B cell (primary cell): Measurements from ENCODE around the gene BRF1. TPM values are rescaled to one million over a fixed set of nuclear protein-coding genes. Genes with fewer than 3 reads are reported as not detected.

Source experiments
- ATAC-seq: fragments of 200-7000 bp; cut with Tn5 transposase; one replicate; pipeline ENCODE4 v1.10.0; 2021; ENCODE audit warnings: low read depth, mild to moderate bottlenecking, moderate number of reproducible peaks, moderate library complexity
- CTCF ChIA-PET: fragments of 350-600 bp; sonication (Branson Sonifier 250); formaldehyde crosslinking; loops from one replicate; lab custom pipeline; 2021; ENCODE audit warnings: antibody characterized with exemption, inconsistent platforms; lab: Charles Lee
- POLR2A ChIA-PET: fragments of 350-600 bp; sonication (Branson Sonifier 250); formaldehyde crosslinking; loops from one replicate; lab custom pipeline; 2021; ENCODE audit warnings: antibody characterized with exemption; lab: Charles Lee
- DNase-seq: peaks from one replicate; pipeline ENCODE4 v3.0.0; 2013
- H2AFZ ChIP-seq: 2 replicates; pipeline ENCODE4 v1.6.1; 2012; ENCODE audit warnings: mild to moderate bottlenecking, low read depth, low read length; ENCODE audit not compliant: insufficient read depth, poor library complexity, severe bottlenecking
- H3K27ac ChIP-seq, 2 donors: 1 replicate in 1 of 2; 2 replicates in 1 of 2; pipeline ENCODE4 v1.5.1; 2012 to 2013; ENCODE audit warnings: low read length in 2 of 2, mild to moderate bottlenecking in 2 of 2, moderate library complexity in 1 of 2
- H3K27me3 ChIP-seq, 4 experiments: fragments of 200-600 bp in 1 of 4; sonication (generic) in 1 of 4; replicated peaks in 1 of 4; 1 replicate in 2 of 4; 2 replicates in 2 of 4; pipeline versions ENCODE4 v1.6.1 to v1.7.0; 2013 to 2016; ENCODE audit warnings: low read length in 3 of 4, mild to moderate bottlenecking in 2 of 4, mixed read lengths in 1 of 4, moderate library complexity in 1 of 4; ENCODE audit not compliant: insufficient read depth in 4 of 4, control insufficient read depth in 3 of 4; ENCODE audit errors: control extremely low read depth in 1 of 4
- H3K36me3 ChIP-seq, 2 experiments: replicated peaks in 1 of 2; 1 replicate in 1 of 2; 2 replicates in 1 of 2; pipeline versions ENCODE4 v1.6.1 to v1.7.1; 2013; ENCODE audit warnings: low read length in 1 of 2; ENCODE audit not compliant: insufficient read depth in 2 of 2, control insufficient read depth in 1 of 2; ENCODE audit errors: control extremely low read depth in 1 of 2, extremely low read depth in 1 of 2
- H3K4me1 ChIP-seq, 2 donors: fragments of 200-600 bp in 1 of 2; sonication (generic) in 1 of 2; 1 replicate in 1 of 2; 2 replicates in 1 of 2; pipeline versions ENCODE4 v1.5.1 to v1.6.1; 2013 to 2017; ENCODE audit warnings: low read length in 2 of 2; ENCODE audit not compliant: control insufficient read depth in 2 of 2, insufficient read depth in 2 of 2
- H3K4me2 ChIP-seq: replicated peaks from 2 replicates; pipeline ENCODE3; 2012; ENCODE audit warnings: mild to moderate bottlenecking, low read depth, low read length; ENCODE audit not compliant: poor library complexity, severe bottlenecking
- H3K4me3 ChIP-seq, 5 experiments: fragments of 200-600 bp in 1 of 5; sonication (generic) in 1 of 5; 1 replicate in 3 of 5; 2 replicates in 2 of 5; pipeline versions ENCODE4 v1.5.1 to v1.7.0; 2011 to 2016; ENCODE audit warnings: low read length in 4 of 5, mild to moderate bottlenecking in 4 of 5, low read depth in 2 of 5, control low read depth in 1 of 5, moderate library complexity in 1 of 5; ENCODE audit not compliant: insufficient read depth in 1 of 5; ENCODE audit errors: control extremely low read depth in 1 of 5, extremely low read depth in 1 of 5
- H3K79me2 ChIP-seq: fragments of 200-600 bp; sonication (generic); one replicate; pipeline ENCODE4 v1.6.0; 2016; ENCODE audit warnings: low read length; ENCODE audit not compliant: control insufficient read depth, insufficient read depth
- H3K9ac ChIP-seq: fragments of 200-600 bp; sonication (generic); 2 replicates; pipeline ENCODE4 v1.6.1; 2017; ENCODE audit warnings: mild to moderate bottlenecking, low read length, moderate library complexity
- H3K9me3 ChIP-seq, 3 donors: one replicate each; pipeline versions ENCODE4 v1.6.1 to v1.7.1; 2013; ENCODE audit warnings: low read length in 2 of 3; ENCODE audit not compliant: control insufficient read depth in 2 of 3, insufficient read depth in 1 of 3; ENCODE audit errors: control extremely low read depth in 1 of 3
- H4K20me1 ChIP-seq: 2 replicates; pipeline ENCODE4 v1.6.0; 2012; ENCODE audit warnings: mild to moderate bottlenecking, low read length; ENCODE audit not compliant: insufficient read depth, control insufficient read depth, poor library complexity, severe bottlenecking
- H3K27ac Mint-ChIP-seq: one replicate; pipeline ENCODE4 v1.8.0; 2021; ENCODE audit warnings: mixed read lengths
- H3K27me3 Mint-ChIP-seq: one replicate; pipeline ENCODE4 v1.8.0; 2021; ENCODE audit warnings: mixed read lengths
- H3K4me1 Mint-ChIP-seq: one replicate; pipeline ENCODE4 v1.8.0; 2021; ENCODE audit warnings: mixed read lengths
- H3K4me3 Mint-ChIP-seq: one replicate; pipeline ENCODE4 v1.8.0; 2021; ENCODE audit warnings: mixed read lengths
- H3K9me3 Mint-ChIP-seq: one replicate; pipeline ENCODE4 v1.8.0; 2022; ENCODE audit warnings: mixed read lengths; ENCODE audit not compliant: insufficient read depth
- CTCF ChIP-seq: fragments of 200-600 bp; IDR thresholded peaks from one replicate; pipeline ENCODE4 v1.8.0; 2022; ENCODE audit warnings: antibody characterized with exemption, mild to moderate bottlenecking
- EZH2 ChIP-seq: IDR thresholded peaks from 2 replicates; pipeline ENCODE4 v1.6.1; 2012; ENCODE audit warnings: borderline replicate concordance, low read depth, mild to moderate bottlenecking, moderate library complexity, low read length; ENCODE audit not compliant: insufficient read depth, poor library complexity, severe bottlenecking
- WGBS: methylation state at CpG from one replicate; pipeline ENCODE4 v1.1.5; 2013; ENCODE audit warnings: missing lambda C conversion rate; ENCODE audit not compliant: insufficient coverage; 5-methylcytosine and 5-hydroxymethylcytosine counted together
- intact Hi-C: fragments of 100-400 bp; cut with micrococcal nuclease; formaldehyde crosslinking; loops from one replicate; pipeline ENCODE4 v1.10.0; 2022
- polyA plus RNA-seq: library from polyadenylated mRNA; depleted of rRNA; stranded (reverse); fragments of >200 nt; gene quantifications from 2 replicates; pipeline ENCODE4 v1.2.3, GENCODE V29; 2012
- total RNA-seq, 2 donors: library from RNA; stranded (reverse); fragments of 120-200 nt in 1 of 2; gene quantifications; 1 replicate in 1 of 2; 2 replicates in 1 of 2; pipeline versions ENCODE4 v1.2.3 to v1.2.4, GENCODE V29; 2013 to 2022

BRF1 gene
- total and polyA plus RNA-seq, 2 donors (not counting 1 experiment from before 2014, with no cell fraction given), result 24.5 to 55.8 TPM

GRCh38 chr14:105285174-105285573 is 15.6 kb downstream of the BRF1 start:
- H3K4me1 Mint-ChIP-seq, result peaks cover 23% of the 10 kb centered on the region
- H3K79me2 ChIP-seq, result peaks cover 76% of the 10 kb centered on the region
- H2AFZ ChIP-seq, result no peak overlapping the region
- ATAC-seq (no peak), DNase-seq (no peak)
- peaks cover 0 to 2% of the 10 kb centered on the region in 2 experiments for H3K36me3 ChIP-seq
- H3K27ac ChIP-seq, result no peak overlapping the region
- H4K20me1 ChIP-seq, result peaks cover 76% of the 10 kb centered on the region
- peaks cover 9 to 17% of the 10 kb centered on the region in 2 donors for H3K4me1 ChIP-seq
- no peaks in the 10 kb centered on the region for H3K9me3 ChIP-seq
- H3K4me2 ChIP-seq, result no peak overlapping the region
- no peak overlapping the region for H3K4me3 Mint-ChIP-seq
- H3K27me3 ChIP-seq, result no peaks in the 10 kb centered on the region
- H3K9me3 Mint-ChIP-seq, result no peaks in the 10 kb centered on the region
- TF ChIP-seq EZH2 (no peak), CTCF (no peak)
- WGBS, result 92% methylated on average over 6 of the region's 8 CpGs
- H3K27me3 Mint-ChIP-seq, result no peaks in the 10 kb centered on the region
- ChIA-PET CTCF (no interaction called here), POLR2A (no interaction called here)
- no peak overlapping the region for H3K4me3 ChIP-seq
- intact Hi-C loops, result no loop called here
- H3K9ac ChIP-seq, result no peak overlapping the region
- no peak overlapping the region for H3K27ac Mint-ChIP-seq

DNA sequence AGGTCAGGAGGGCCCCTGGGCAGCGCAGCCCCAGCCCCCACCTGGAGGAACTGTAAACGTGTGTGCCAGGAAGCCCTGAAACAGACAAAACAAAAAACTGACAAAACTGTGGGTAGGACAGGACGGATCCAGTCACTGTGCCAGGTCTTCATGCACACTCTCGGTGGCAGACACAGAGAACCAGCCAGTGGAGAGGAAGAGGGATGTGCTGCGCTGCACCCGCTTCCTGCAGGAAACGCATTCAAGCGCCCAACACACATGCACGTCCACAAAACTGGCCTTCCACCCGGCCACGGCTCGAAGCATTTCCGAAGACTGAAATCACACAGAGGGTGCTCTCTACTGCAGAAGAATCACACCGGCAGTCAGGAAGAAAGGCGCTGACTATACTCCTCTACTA is 16.9 kb downstream of the BRF1 start:
- no peak overlapping the region for H3K4me3 Mint-ChIP-seq
- no peaks in the 10 kb centered on the region for H3K27me3 ChIP-seq
- TF ChIP-seq EZH2, result no peak
- TF ChIP-seq CTCF, result no peak
- H4K20me1 ChIP-seq, result peaks cover 88% of the 10 kb centered on the region
- no peak overlapping the region for H3K9ac ChIP-seq
- H3K4me1 ChIP-seq, result peaks cover 9 to 15% of the 10 kb centered on the region in 2 donors
- H3K9me3 ChIP-seq, result no peaks in the 10 kb centered on the region
- ChIA-PET CTCF (no interaction called here), POLR2A (no interaction called here)
- H3K27ac ChIP-seq, result no peak overlapping the region
- H2AFZ ChIP-seq, result no peak overlapping the region
- no peaks in the 10 kb centered on the region for H3K27me3 Mint-ChIP-seq
- no peak overlapping the region for H3K4me3 ChIP-seq
- intact Hi-C loops, result loop anchor here (5.0 kb wide), 1 partner anchor 192 kb away; no protein-coding TSS in a partner anchor
- ATAC-seq (no peak), DNase-seq (no peak)
- H3K36me3 ChIP-seq, result peaks cover 0 to 8% of the 10 kb centered on the region in 2 experiments
- H3K79me2 ChIP-seq, result peaks cover 77% of the 10 kb centered on the region
- WGBS, result 12% methylated on average over 14 of the region's 15 CpGs
- H3K9me3 Mint-ChIP-seq, result no peaks in the 10 kb centered on the region
- H3K4me2 ChIP-seq, result peak overlapping the region; percentile 16
- H3K27ac Mint-ChIP-seq, result no peak overlapping the region
- peaks cover 17% of the 10 kb centered on the region for H3K4me1 Mint-ChIP-seq
